T47D (cell line): ENCODE data around the gene ITGB3.

Source experiments
- DNase-seq, 2 experiments: peaks; one replicate each; pipeline versions ENCODE4 v3.0.0 to v3.0.0-alpha.2; 2011 to 2012; ENCODE audit warnings: low read depth in 1 of 2, low spot score in 1 of 2
- JUND ChIP-seq: IDR thresholded peaks from 2 replicates; pipeline ENCODE4 v1.6.1; 2012; ENCODE audit warnings: low read depth
- in situ Hi-C: cut with HindIII; loops from 2 replicates; pipeline ENCODE4 v1.10.0; 2016; ENCODE audit warnings: low sequenced_read_pairs, low pct_unique_long_range_greater_than_20kb

The ITGB3 gene

DNA sequence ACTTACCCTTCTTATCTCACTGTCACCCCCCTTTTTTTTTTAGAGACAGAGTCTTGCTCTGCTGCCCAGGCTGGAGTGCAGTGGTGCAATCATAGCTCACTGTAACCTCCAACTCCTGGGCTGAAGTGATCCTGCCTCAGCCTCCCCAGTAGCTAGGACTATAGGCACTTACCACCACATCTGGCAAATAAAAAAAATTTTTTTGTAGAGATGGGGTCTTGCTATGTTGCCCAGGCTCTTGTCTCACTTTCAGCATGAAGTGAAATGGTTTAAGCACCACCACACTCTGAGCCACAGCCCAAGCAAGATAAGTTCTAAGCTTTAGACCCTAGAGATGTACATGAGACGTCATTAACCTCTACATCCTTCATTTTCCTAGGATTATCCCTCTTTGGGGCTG is 35.7 kb downstream of the ITGB3 start:
- no peak for TF ChIP-seq JUND
- in situ Hi-C loops: no loop called here
- no peak for DNase-seq

DNA sequence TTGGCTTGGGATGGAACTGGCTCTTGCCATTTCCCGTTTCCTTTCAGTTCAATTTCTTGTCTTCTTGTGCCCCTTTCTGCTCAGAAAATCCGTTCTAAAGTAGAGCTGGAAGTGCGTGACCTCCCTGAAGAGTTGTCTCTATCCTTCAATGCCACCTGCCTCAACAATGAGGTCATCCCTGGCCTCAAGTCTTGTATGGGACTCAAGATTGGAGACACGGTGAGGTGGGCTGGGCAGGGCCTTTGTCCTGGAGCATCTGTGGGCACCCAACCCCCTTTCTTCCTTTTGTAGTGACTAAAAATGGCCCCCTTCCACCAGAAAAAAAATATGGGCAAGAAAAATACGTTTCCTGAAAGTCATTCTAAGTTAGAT is 37.2 kb downstream of the ITGB3 start:
- DNase-seq: no peak
- in situ Hi-C loops: no loop called here
- no peak for TF ChIP-seq JUND

DNA sequence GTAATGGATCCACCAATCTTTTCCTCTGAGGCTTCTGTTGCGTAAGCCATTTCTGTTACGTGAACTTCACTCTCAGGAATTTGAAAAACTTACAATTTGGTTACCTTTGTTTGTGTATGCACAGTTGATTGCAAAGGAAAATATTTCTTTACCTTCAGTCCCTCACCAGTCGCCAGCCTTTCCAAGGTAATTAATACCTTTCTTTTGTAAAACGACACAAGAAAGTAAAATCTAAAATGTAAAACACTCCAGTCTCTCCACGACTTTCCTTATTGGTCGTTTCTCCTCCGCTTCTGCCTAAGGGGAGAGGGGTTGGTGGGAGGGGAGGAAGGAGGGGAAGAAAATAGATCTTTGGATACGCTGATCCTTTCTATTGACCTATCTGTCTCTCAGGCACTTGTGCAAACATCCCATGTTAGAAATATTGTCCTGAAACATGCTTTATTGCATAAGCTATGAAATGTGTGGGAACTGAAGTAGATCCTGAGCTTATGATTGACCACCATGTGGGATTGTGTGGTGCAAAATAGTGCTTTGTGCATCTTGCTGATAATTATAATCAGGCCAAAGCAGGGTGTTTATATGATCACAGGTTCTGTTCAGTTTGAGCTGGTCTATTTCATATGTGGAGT is 37.7 kb downstream of the ITGB3 start:
- in situ Hi-C loops: no loop called here
- peak in 1 of 2 experiments; percentile 28 for DNase-seq
- no peak for TF ChIP-seq JUND

DNA sequence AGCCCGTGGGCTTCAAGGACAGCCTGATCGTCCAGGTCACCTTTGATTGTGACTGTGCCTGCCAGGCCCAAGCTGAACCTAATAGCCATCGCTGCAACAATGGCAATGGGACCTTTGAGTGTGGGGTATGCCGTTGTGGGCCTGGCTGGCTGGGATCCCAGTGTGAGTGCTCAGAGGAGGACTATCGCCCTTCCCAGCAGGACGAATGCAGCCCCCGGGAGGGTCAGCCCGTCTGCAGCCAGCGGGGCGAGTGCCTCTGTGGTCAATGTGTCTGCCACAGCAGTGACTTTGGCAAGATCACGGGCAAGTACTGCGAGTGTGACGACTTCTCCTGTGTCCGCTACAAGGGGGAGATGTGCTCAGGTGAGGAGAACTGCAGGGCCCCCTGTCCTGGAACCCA is 38.6 kb downstream of the ITGB3 start:
- in situ Hi-C loops: no loop called here

DNA sequence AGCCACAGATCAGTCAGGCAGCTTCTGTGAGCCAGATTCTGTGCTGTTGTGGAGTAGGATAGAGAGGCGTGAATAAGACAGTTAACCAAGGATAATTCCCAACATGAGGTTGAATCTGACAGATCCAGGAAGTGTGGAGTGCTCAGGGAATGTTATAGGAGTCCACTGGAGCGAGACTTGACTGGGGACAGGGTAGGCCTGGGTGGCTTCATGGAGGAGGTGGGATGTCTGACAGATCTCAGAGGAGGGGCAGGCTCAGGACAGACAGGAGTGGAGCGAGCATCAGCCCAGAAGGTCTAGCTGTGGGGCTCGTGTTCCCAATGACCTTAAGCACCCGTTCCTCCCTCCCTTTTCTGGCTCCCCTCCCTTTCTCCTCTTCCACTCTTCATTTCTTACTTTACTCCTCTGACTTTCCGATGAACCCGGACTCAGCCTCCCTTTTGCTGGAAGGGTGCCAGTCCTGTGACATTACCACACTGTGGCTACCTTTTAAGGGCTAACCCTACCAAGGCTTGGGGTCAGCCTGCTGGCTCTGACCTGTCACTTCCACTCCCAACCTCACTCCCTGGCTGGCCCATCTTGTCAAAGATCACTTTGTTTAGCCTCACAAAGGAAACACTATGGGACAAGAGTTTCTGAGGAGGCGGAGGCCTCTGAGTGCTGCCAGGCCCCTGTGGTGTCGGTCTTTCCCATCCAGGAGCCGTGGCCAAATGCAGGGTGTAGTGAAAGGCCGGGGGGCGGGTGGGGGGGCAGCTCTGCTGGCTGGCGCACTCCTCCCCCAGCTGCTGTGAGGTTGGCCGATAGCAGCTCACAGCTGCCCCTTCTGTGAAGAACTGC is 41.6 kb downstream of the ITGB3 start:
- TF ChIP-seq JUND: no peak
- no peak for DNase-seq
- in situ Hi-C loops: no loop called here

More for the DNA sequence above, 38.6 kb downstream of the ITGB3 start:
- no peak for DNase-seq
- no peak for TF ChIP-seq JUND

DNA sequence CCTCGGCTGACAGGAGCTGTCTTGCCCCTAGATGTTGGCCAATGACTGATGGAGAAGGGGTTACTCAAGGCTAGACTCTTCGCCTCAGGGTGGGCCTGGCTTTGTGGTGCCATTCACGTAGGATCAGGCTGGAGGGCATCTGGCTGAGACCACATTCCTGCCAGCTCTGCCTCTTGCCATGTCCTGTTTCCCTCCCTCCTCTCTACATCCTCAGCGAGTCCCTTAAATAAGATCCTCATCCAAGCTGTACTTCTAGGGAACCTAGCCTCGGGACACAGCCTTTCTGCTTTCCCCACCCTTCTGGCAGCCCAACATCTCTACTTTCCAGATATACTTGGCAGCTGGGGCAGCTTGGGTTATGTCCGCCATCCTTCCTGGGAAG is 42.2 kb downstream of the ITGB3 start:
- in situ Hi-C loops: no loop called here
- no peak for TF ChIP-seq JUND
- no peak for DNase-seq

DNA sequence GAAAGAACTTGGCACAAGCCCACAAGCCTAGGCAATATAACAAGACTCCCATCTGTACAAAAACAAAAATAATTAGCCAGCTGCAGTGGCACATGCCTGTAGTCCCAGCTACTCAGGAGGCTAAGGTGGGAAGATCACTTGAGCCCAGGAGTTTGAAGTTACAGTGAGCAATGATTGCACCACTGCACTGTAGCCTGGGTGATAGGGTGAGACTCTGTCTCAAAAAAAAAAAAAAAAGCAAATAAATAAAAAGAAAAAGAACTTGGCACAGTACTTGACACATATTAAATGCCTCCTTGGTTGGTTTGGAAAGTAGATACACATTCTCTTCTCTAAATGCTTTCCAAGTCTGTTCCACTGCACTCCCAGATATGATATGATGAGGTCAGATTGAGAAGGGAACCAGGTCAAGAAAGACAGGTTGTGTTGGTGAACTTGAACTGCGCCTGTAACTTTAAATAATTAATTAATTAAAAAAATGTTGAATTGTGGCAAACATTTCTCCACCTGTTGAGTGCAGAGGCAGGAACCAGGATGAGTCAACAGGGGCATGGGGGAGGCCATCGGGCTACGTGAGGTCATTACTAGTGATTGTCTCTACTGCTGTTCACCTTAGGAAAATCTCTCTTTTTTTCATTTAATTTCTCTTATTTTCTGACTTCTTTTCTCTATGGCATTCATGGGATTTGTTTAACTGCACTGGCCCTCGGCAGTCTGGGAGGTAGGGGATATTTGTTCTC is 44.2 kb downstream of the ITGB3 start:
- no peak for DNase-seq
- in situ Hi-C loops: no loop called here
- no peak for TF ChIP-seq JUND

DNA sequence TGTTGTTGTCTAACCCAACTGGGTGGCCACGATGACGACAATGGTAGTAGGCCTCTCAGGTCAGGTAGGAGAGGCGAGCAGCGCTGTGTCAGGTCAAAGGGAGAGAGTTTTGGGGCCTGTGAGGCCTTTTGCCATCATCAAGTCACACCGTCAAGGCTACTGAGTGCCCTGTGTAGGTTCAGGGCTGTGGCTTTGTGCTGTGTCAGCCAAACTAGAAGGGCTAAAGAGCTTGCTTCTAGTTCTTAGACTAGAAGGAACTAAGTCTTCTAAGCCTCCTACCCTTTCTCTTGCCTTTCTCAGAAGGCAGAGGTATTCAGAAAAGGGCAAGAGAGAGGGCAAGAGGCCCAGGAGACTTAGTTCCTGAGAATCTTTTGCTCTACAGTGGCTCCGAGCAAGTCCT is 45.1 kb downstream of the ITGB3 start:
- in situ Hi-C loops: no loop called here
- no peak for DNase-seq
- no peak for TF ChIP-seq JUND

DNA sequence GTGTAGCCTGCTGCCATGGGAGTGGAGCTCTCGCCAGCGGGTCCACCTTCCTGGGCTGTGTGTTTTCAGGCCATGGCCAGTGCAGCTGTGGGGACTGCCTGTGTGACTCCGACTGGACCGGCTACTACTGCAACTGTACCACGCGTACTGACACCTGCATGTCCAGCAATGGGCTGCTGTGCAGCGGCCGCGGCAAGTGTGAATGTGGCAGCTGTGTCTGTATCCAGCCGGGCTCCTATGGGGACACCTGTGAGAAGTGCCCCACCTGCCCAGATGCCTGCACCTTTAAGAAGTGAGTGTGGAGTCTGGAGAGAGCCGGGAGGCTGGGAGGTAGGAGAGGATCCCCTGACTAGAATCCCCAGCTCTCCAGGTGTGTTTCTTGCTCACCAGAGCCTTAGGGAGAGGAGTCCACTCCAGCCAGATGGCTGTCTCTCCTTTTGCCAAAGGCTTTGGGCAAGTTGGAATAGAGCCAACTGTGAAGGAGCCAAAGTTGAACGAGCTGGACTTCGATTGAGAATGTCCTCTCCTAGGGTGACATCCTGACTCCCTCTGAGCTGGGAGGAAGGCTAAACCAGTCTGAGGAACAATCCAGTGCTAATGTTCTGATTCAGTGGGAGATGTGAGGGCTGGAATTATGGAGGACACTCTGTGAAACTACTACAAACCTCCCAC is 45.7 kb downstream of the ITGB3 start:
- no peak for TF ChIP-seq JUND
- peak in 1 of 2 experiments; percentile 65 for DNase-seq
- in situ Hi-C loops: no loop called here

DNA sequence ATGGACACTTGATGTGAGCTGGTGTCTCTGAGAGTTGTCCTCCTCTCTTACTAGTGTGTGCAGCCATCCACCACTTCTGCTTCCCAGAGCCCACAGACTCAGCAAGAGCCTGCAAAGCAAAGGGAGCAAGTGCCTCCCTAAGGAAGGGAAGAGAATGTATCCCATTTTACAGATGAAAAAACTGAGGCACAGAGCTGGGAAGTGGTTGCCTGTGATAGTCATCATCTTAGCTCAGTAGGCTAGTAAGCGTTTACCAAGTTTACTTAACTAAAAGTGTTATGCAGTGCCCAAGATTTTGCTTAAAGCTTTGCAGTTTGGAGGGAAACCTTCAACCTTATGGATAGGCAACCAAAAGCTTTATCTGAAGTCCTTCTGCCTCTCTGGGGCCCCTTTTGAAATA is 47.1 kb downstream of the ITGB3 start:
- TF ChIP-seq JUND: no peak
- DNase-seq: no peak
- in situ Hi-C loops: no loop called here

DNA sequence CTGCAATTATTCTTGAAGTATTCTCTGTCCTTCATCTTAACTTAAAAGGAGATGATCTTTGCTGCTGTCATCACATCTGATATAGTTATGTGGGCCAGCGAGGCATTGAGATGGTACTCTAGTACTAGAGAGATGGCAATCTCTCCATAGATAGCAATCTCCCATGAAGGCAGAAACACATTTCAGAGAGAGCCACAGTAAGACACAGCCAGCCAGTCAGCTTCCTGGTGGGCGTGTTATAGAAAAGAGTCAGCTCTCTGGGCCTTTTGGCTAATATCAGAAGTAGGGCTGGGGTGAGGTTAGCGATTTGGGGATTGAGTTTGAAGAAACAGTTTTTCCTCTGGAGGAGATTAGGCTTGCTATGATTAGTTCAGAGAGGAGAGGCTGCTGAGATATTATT is 47.5 kb downstream of the ITGB3 start:
- in situ Hi-C loops: no loop called here
- no peak for TF ChIP-seq JUND
- DNase-seq: no peak

DNA sequence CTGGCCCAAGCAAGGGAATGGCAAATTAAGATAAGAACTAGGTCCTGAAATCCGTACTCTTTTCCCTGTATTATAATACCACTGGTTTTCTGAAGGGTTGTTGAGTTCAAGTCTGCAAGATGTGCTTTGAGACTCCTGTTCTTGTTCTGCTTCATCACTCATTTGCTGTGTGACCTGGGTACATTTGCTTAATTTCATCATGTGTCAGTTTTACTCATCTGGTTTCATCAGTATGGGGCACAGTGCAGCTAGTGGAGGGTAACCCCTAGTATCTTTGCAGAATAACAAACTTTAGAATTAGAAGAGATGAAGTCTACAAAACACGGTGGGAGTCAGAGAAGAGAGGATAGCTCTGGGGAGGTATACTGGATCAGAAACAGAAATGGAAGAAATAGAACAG is 48.2 kb downstream of the ITGB3 start:
- in situ Hi-C loops: no loop called here
- no peak for TF ChIP-seq JUND
- DNase-seq: no peak
